ENCODE data around the gene CYFIP2. TPM values are rescaled to one million over a fixed set of nuclear protein-coding genes. Genes with fewer than 3 reads are reported as not detected.
"Not testable (repeated sequence)": the region's sequence is repeated elsewhere in the genome, so short reads cannot be mapped to it uniquely, and the experiment has no call there.

The CYFIP2 gene
- total RNA-seq, 1 experiment from 2014 or later: 74.7 TPM

GRCh38 chr5:157415838-157416237 is 149.9 kb downstream of the CYFIP2 start:
- H3K36me3 Mint-ChIP-seq (ENCODE audit: insufficient read depth in 1 of 3, low read depth in 3 of 3): peaks cover 4 to 12% (median 6%) of the 10 kb centered on the region in 3 experiments
- Histone ChIP-seq H3K18ac (ENCODE audit: insufficient read length, low read depth, low read length) (no peak overlapping the region), H3K4ac (ENCODE audit: low read depth, low read length) (no peak overlapping the region), H2BK15ac (ENCODE audit: low read depth, low read length) (no peak overlapping the region), H2BK5ac (ENCODE audit: insufficient read length, low read length) (no peak overlapping the region), H3K27me3 (ENCODE audit: insufficient read depth, low read length) (no peaks in the 10 kb centered on the region), H3K23ac (ENCODE audit: insufficient read length, low read depth, low read length) (no peak overlapping the region), H4K20me1 (ENCODE audit: control insufficient read depth, insufficient read depth, insufficient read length) (no peaks in the 10 kb centered on the region), H2BK12ac (ENCODE audit: insufficient read length, low read depth, low read length) (no peak overlapping the region), H3K56ac (ENCODE audit: insufficient read length, low read depth, low read length) (no peak overlapping the region), H3K79me1 (ENCODE audit: insufficient read depth, low read depth, low read length, poor library complexity, severe bottlenecking) (no peaks in the 10 kb centered on the region), H4K8ac (replicated peaks; ENCODE audit: insufficient read length, low read depth, low read length) (no peak overlapping the region), H3K4me2 (ENCODE audit: insufficient read depth, insufficient read length, low read length) (no peak overlapping the region), H4K5ac (ENCODE audit: insufficient read length, low read depth, low read length) (no peak overlapping the region), H2AK5ac (ENCODE audit: insufficient read length, low read length) (no peak overlapping the region), H4K91ac (ENCODE audit: insufficient read length, low read depth, low read length) (no peak overlapping the region), H3K14ac (ENCODE audit: insufficient read depth, low read length) (no peak overlapping the region), H3K23me2 (ENCODE audit: insufficient read length, low read depth, low read length, poor library complexity, severe bottlenecking) (no peaks in the 10 kb centered on the region), H2BK120ac (ENCODE audit: low read depth, low read length, poor library complexity, severe bottlenecking) (no peak overlapping the region), H3K79me2 (ENCODE audit: insufficient read depth, low read length) (no peaks in the 10 kb centered on the region), H3K9ac (ENCODE audit: extremely low read depth, insufficient read length, low read length) (no peak overlapping the region), H2AFZ (ENCODE audit: low read length) (no peak overlapping the region), H3K9me3 (ENCODE audit: control insufficient read depth, low read depth, low read length) (no peaks in the 10 kb centered on the region), H3K4me1 (ENCODE audit: insufficient read depth, low read length) (no peaks in the 10 kb centered on the region), H3K27ac (ENCODE audit: insufficient read length, low read depth, low read length) (no peak overlapping the region), H2BK20ac (ENCODE audit: low read depth, low read length, poor library complexity, severe bottlenecking) (no peak overlapping the region), H3T11ph (ENCODE audit: low read length) (no peak overlapping the region)
- peaks cover 2% of the 10 kb centered on the region for H3K27me3 Mint-ChIP-seq (ENCODE audit: low read depth)
- H3K4me1 Mint-ChIP-seq: no peaks in the 10 kb centered on the region
- TF ChIP-seq CTCF (conservative IDR thresholded peaks at IDR 0.05): no peak
- DNase-seq: no peak
- no peak overlapping the region for H3K27ac Mint-ChIP-seq
- H3K9me3 Mint-ChIP-seq: peaks cover 29 to 33% of the 10 kb centered on the region in 2 experiments
- H3K4me3 Mint-ChIP-seq: no peak overlapping the region

- H3K36me3 Mint-ChIP-seq (ENCODE audit: insufficient read depth in 1 of 3, low read depth in 3 of 3): peaks cover 6 to 28% (median 17%) of the 10 kb centered on the region in 3 experiments
- not testable (repeated sequence) for DNase-seq; H3K23me2 ChIP-seq (ENCODE audit: insufficient read length, low read depth, low read length, poor library complexity, severe bottlenecking); H3K4me3 Mint-ChIP-seq; H3K23ac ChIP-seq (ENCODE audit: insufficient read length, low read depth, low read length); H3T11ph ChIP-seq (ENCODE audit: low read length); H3K9ac ChIP-seq (ENCODE audit: extremely low read depth, insufficient read length, low read length); H3K4me2 ChIP-seq (ENCODE audit: insufficient read depth, insufficient read length, low read length); H4K5ac ChIP-seq (ENCODE audit: insufficient read length, low read depth, low read length); H2BK15ac ChIP-seq (ENCODE audit: low read depth, low read length); H3K27ac Mint-ChIP-seq; H2BK5ac ChIP-seq (ENCODE audit: insufficient read length, low read length); H4K8ac ChIP-seq (replicated peaks; ENCODE audit: insufficient read length, low read depth, low read length); H3K4ac ChIP-seq (ENCODE audit: low read depth, low read length); H3K27me3 ChIP-seq (ENCODE audit: insufficient read depth, low read length); H3K56ac ChIP-seq (ENCODE audit: insufficient read length, low read depth, low read length); H3K27me3 Mint-ChIP-seq (ENCODE audit: low read depth); H3K18ac ChIP-seq (ENCODE audit: insufficient read length, low read depth, low read length); H3K9me3 ChIP-seq (ENCODE audit: control insufficient read depth, low read depth, low read length); H4K91ac ChIP-seq (ENCODE audit: insufficient read length, low read depth, low read length); H2BK20ac ChIP-seq (ENCODE audit: low read depth, low read length, poor library complexity, severe bottlenecking); H3K27ac ChIP-seq (ENCODE audit: insufficient read length, low read depth, low read length); H2AFZ ChIP-seq (ENCODE audit: low read length); H2BK120ac ChIP-seq (ENCODE audit: low read depth, low read length, poor library complexity, severe bottlenecking); H2AK5ac ChIP-seq (ENCODE audit: insufficient read length, low read length); H4K20me1 ChIP-seq (ENCODE audit: control insufficient read depth, insufficient read depth, insufficient read length); H3K4me1 ChIP-seq (ENCODE audit: insufficient read depth, low read length); H3K4me1 Mint-ChIP-seq; H2BK12ac ChIP-seq (ENCODE audit: insufficient read length, low read depth, low read length); H3K79me1 ChIP-seq (ENCODE audit: insufficient read depth, low read depth, low read length, poor library complexity, severe bottlenecking); H3K79me2 ChIP-seq (ENCODE audit: insufficient read depth, low read length); H3K14ac ChIP-seq (ENCODE audit: insufficient read depth, low read length)
- no CpG with 5 or more reads among the region's 30 CpGs for WGBS (ENCODE audit: extremely low coverage, insufficient read length, low lambda C conversion rate)
- peaks cover 32 to 37% of the 10 kb centered on the region in 2 experiments for H3K9me3 Mint-ChIP-seq
Measured at GRCh38 chr5:157419521-157419920, 153.6 kb downstream of the CYFIP2 start.
